Activated CD4-positive, alpha-beta T cell treated with anti-CD3 and anti-CD28 coated beads, Interleukin-2, amount 10 ng/mL, durations not matched to agents 7 days and 5 days (primary cell): ENCODE data around the gene SEC23B. TPM values are rescaled to one million over a fixed set of nuclear protein-coding genes. Genes with fewer than 3 reads are reported as not detected.

Experiments used
- CTCF ChIA-PET: fragments of 350-600 bp; sonication (Branson Sonifier 250); formaldehyde crosslinking; loops from one replicate; lab custom pipeline; 2021; ENCODE audit warnings: antibody characterized with exemption; lab: Charles Lee
- POLR2A ChIA-PET: fragments of 350-600 bp; sonication (Branson Sonifier 250); formaldehyde crosslinking; loops from one replicate; lab custom pipeline; 2021; ENCODE audit warnings: antibody characterized with exemption; lab: Charles Lee
- DNase-seq: peaks from one replicate; pipeline ENCODE4 v3.0.0-alpha.2; 2020
- H3K27ac Mint-ChIP-seq: one replicate; pipeline ENCODE4 v1.8.0; 2021; ENCODE audit warnings: mild to moderate bottlenecking, moderate library complexity, mixed read lengths
- H3K27me3 Mint-ChIP-seq: one replicate; pipeline ENCODE4 v1.8.0; 2021; ENCODE audit warnings: mixed read lengths
- H3K36me3 Mint-ChIP-seq: one replicate; pipeline ENCODE4 v1.8.0; 2021; ENCODE audit warnings: low read depth, mixed read lengths
- H3K4me1 Mint-ChIP-seq: one replicate; pipeline ENCODE4 v1.8.0; 2021; ENCODE audit warnings: mixed read lengths
- H3K4me3 Mint-ChIP-seq: one replicate; pipeline ENCODE4 v1.8.0; 2021; ENCODE audit warnings: mild to moderate bottlenecking, moderate library complexity, mixed read lengths
- H3K9me3 Mint-ChIP-seq: one replicate; pipeline ENCODE4 v1.8.0; 2021; ENCODE audit warnings: mixed read lengths
- total RNA-seq, 2 experiments: library from RNA; stranded (reverse); gene quantifications; one replicate each; pipeline ENCODE4 v1.2.3, GENCODE V29; 2021

Gene SEC23B
- 10 to 100 TPM; 65.8 to 69.6 TPM for total RNA-seq

DNA sequence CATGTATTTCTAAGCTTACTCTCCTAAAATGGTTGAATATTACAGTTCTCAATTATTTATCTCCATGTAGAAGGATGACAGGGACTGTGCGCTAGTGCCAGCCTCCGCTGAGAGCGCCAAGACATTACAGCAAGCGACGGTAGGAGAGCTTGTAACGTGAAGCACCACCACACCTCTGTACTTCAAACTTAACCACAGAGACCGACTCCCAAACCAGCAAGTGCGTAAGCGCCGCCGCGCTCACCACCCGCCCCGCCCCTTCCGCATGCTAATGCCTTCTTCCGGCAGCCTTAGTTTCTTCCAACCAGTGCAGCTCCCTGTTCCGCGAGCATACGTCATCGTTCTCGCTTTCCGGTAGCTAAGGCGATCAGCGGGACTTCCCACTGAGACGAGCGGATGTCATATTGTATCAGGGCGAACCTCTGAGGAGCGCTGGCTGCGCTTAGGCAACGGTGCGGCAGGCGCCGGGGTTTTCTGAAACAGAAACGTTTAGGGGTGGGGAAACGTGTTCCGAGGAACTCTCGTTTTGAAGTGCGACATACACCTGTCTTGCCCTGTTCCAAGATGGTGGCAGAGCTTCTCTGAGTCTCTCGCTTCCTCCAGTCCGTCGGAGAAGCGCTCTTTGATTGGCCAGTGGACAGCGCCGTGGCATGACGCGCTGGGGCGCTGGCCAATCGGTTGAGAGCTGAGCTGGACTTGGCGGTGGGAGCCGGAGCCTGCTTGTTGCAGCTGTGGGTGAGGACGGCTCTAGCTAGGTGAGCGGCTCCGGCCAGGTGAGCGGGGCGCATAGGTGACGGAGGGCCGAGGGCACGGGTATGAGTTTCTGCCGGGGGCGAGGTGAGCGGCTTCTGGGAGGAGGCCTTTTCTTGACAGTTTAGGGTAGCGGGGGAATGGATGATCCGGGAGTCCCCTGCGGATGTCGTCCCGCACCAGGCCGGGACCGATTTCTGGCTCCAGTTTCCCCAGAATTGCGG lies at the start of gene SEC23B:
Gene SEC23B, plus strand, starts transcription at position 723 of the 974 bp plus-strand sequence. CDS start 2,896 bp downstream, outside the sequence.
- H3K4me1 Mint-ChIP-seq: peaks cover 52% of the 10 kb centered on the region
- H3K27ac Mint-ChIP-seq: peak within 1 kb of the TSS; percentile 100
- DNase-seq: peak; percentile 98
- ChIA-PET POLR2A (interaction anchor here (0.8 to 1.0 kb wide), 4 partner anchors 10 to 219 kb away, joined by 3 to 5 read pairs (median 3); partner anchors contain the start of genes DZANK1, POLR3F, RBBP9 and ZNF133), CTCF (interaction anchor here (1.1 to 4.2 kb wide), 4 partner anchors 10 to 56 kb away, joined by 3 to 29 read pairs (median 4); partner anchors contain the start of gene RBBP9)
- no peaks in the 10 kb centered on the region for H3K9me3 Mint-ChIP-seq
- peaks cover 32% of the 10 kb centered on the region for H3K36me3 Mint-ChIP-seq
- H3K27me3 Mint-ChIP-seq: no peaks in the 10 kb centered on the region
- peak within 1 kb of the TSS; percentile 100 for H3K4me3 Mint-ChIP-seq

DNA sequence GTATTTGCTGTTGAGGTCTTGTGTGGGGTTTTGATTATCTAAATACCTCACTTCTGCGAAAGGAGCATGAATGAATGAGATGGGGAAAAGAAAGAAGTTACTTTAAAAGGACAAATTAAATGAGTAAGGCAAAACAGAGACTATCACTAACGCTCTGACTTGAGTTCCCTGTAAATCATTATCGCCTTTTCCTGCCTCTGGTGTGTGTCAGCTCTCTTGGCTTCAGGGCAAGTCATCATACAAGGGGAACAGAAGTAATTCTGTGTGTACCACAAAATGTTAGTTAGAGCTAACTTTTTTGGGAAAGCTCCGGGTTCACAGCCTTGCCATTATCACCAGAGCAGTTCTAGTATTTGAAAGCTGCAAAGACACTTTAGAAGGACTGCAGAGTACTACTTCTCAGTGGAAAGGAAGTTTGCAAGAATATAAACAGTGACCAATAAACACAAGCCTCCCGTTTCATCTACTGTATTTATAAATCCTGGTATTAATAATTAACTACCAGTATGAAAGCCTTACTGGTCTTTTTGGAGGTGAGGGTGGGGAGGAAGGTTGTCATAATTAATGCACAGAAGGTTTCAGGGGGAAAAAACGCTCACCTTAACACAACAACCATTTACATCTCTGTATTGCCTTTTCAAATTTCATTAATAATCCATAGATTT lies 42.1 kb upstream of the SEC23B start:
- peak overlapping the region; percentile 88 for H3K4me3 Mint-ChIP-seq
- CTCF ChIA-PET: interaction anchor here (0.7 kb wide), 1 partner anchor 53 kb away, joined by 3 read pairs; no protein-coding TSS in a partner anchor
- H3K36me3 Mint-ChIP-seq: peaks cover 3% of the 10 kb centered on the region
- no peaks in the 10 kb centered on the region for H3K9me3 Mint-ChIP-seq
- no peak for DNase-seq
- POLR2A ChIA-PET: no interaction called here
- no peak overlapping the region for H3K27ac Mint-ChIP-seq
- H3K4me1 Mint-ChIP-seq: peaks cover 26% of the 10 kb centered on the region
- H3K27me3 Mint-ChIP-seq: no peaks in the 10 kb centered on the region

DNA sequence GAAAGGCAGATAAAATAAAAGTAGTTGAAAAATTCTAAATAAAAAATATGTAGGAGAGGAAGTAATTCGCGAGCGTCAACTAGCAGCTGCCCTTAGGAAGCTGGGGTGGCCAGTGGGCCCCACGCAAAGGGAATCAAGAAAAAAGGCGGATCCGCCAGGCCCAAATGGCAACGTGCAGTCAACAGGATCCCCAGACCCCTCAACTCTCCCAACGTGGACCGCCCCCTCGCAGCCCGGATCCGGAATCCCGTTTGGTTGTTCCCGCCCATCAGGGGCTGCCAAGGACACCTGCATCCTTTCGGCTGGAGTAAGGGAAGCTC lies 41.2 kb upstream of the SEC23B start:
- peak overlapping the region; percentile 92 for H3K27ac Mint-ChIP-seq
- POLR2A ChIA-PET: interaction anchor here (1.1 kb wide), 1 partner anchor 41 kb away, joined by 3 read pairs; no protein-coding TSS in a partner anchor
- DNase-seq: no peak
- peaks cover 6% of the 10 kb centered on the region for H3K36me3 Mint-ChIP-seq
- CTCF ChIA-PET: interaction anchor here (0.7 to 1.3 kb wide), 2 partner anchors 31 to 178 kb away, joined by 3 to 6 read pairs; partner anchors contain the start of genes RBBP9 and ZNF133
- H3K27me3 Mint-ChIP-seq: no peaks in the 10 kb centered on the region
- H3K9me3 Mint-ChIP-seq: no peaks in the 10 kb centered on the region
- peaks cover 26% of the 10 kb centered on the region for H3K4me1 Mint-ChIP-seq
- H3K4me3 Mint-ChIP-seq: peak overlapping the region; percentile 88

DNA sequence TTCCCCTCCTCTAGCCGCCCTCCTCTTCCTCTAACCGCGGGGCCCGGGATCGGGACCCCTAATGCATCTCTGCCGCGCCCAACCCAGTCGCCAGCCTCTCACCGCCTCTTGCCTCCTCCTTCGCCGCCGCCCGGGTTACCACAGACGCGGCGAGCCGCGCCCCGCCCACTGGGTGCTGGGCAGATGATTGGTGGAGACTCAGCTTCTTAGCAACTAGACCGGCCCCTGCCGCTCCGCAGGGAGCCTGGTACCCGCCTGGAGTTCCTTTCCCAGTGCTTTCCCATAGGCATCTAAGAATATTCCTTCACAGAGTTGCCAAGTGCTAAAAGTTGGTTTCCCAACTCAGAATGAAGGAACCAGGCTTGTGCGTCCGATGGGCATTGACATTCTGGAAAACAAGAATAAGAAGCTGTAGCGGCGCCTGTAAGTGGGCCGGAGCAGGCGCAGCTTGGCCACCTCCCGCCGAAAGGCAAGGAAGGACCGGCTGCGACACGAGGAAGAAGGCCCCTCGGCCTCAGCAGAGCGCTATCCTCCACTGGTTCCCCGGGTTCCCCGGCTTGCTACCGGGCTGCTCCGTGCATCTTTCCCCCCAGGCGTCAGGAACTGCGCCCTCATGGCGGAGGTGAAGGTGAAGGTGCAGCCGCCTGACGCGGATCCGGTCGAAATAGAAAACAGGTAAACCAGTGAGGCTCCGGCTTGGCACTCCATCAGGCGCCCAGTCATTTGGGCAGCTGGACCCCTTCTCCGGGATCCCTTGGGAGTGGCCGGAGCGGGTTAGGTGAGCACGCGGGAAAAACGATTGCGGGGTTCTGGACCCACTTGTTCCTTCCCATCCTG lies 40.6 kb upstream of the SEC23B start, which contains the start of the genes DZANK1 and POLR3F:
Gene DZANK1, minus strand, starts transcription at position 137 of the 837 bp plus-strand sequence. CDS start 1,672 bp downstream, outside the sequence.
Gene POLR3F, plus strand, starts transcription at position 497 of the 837 bp plus-strand sequence. Its CDS starts 117 bp downstream, at position 614.
- DNase-seq: peak; percentile 95
- Mint-ChIP-seq H3K27ac (peak within 1 kb of the TSS; percentile 92), H3K36me3 (peaks cover 7% of the 10 kb centered on the region), H3K4me1 (peaks cover 26% of the 10 kb centered on the region), H3K4me3 (peak within 1 kb of the TSS; percentile 88), H3K27me3 (no peaks in the 10 kb centered on the region), H3K9me3 (no peaks in the 10 kb centered on the region)
- CTCF ChIA-PET: interaction anchor here (0.5 to 1.3 kb wide), 4 partner anchors 9 to 178 kb away, joined by 3 to 6 read pairs (median 4); partner anchors contain the start of genes RBBP9 and ZNF133
- POLR2A ChIA-PET: interaction anchor here (1.1 kb wide), 1 partner anchor 40 kb away, joined by 3 read pairs; no protein-coding TSS in a partner anchor

DNA sequence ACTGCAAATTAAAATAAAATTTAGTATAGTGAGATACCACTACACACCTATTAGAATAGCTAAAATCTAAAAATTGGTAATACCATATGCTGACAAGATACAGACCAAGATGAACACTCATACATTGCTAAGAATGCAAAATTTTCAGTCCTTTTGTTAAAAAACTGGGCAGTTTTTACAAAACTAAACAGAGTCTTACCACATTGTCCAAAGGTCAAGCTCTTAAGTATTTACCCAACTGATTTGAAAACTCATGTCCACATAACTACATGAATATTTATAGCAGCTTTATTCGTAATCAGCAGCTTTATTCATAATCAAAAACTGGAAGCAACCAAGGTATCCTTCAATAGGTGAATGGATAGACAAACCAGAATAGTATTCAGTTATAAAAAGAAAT lies 30.5 kb upstream of the SEC23B start:
- H3K4me1 Mint-ChIP-seq: no peaks in the 10 kb centered on the region
- H3K9me3 Mint-ChIP-seq: no peaks in the 10 kb centered on the region
- H3K36me3 Mint-ChIP-seq: peaks cover 27% of the 10 kb centered on the region
- no peaks in the 10 kb centered on the region for H3K27me3 Mint-ChIP-seq
- H3K4me3 Mint-ChIP-seq: no peak overlapping the region
- ChIA-PET CTCF (interaction anchor here (1.2 kb wide), 1 partner anchor 12 kb away, joined by 3 read pairs; no protein-coding TSS in a partner anchor), POLR2A (no interaction called here)
- no peak overlapping the region for H3K27ac Mint-ChIP-seq
- DNase-seq: no peak

DNA sequence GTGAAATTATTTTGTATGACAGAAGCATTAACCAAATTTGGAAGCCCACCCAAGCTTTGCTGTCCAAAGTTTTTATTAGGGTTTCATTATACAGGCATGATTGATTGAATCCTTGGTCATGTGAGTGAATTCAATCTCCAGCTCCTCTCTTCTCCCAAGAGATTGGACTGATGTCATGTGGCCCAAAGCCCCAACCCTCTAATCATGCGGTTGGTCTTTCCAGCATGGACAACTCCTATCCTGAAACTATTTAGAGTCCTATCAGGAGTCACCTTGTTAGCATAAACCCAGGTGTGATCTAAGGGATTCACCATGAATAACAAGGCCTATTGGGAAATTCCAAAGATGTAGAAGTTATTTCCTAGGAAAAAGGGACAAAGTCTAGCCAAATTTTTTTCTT lies 29.9 kb upstream of the SEC23B start:
- H3K4me1 Mint-ChIP-seq: no peaks in the 10 kb centered on the region
- CTCF ChIA-PET: interaction anchor here (1.2 to 1.8 kb wide), 2 partner anchors 8 to 11 kb away, joined by 3 to 5 read pairs; no protein-coding TSS in a partner anchor
- H3K27ac Mint-ChIP-seq: no peak overlapping the region
- H3K27me3 Mint-ChIP-seq: no peaks in the 10 kb centered on the region
- no peak overlapping the region for H3K4me3 Mint-ChIP-seq
- H3K36me3 Mint-ChIP-seq: peaks cover 31% of the 10 kb centered on the region
- POLR2A ChIA-PET: no interaction called here
- DNase-seq: no peak
- no peaks in the 10 kb centered on the region for H3K9me3 Mint-ChIP-seq

DNA sequence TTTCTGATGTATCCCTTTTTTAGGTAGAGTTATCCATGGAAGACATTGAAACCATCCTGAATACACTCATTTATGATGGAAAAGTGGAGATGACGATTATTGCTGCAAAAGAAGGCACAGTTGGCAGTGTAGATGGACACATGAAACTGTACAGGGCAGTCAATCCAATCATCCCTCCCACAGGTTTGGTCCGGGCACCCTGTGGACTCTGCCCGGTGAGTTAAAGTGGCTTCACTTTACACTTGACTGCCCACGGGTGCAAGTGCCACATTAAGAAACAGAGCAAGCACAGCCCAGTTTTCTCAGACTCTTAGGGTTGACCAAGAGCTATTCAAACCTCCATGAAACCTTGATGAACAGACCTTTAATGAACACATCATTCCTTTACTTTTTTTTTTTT lies 26.1 kb upstream of the SEC23B start:
- DNase-seq: no peak
- ChIA-PET CTCF (interaction anchor here (0.8 kb wide), 1 partner anchor 16 kb away, joined by 3 read pairs; the partner anchor contains the start of gene RBBP9), POLR2A (no interaction called here)
- no peak overlapping the region for H3K27ac Mint-ChIP-seq
- H3K4me1 Mint-ChIP-seq: no peaks in the 10 kb centered on the region
- H3K27me3 Mint-ChIP-seq: no peaks in the 10 kb centered on the region
- no peaks in the 10 kb centered on the region for H3K9me3 Mint-ChIP-seq
- no peak overlapping the region for H3K4me3 Mint-ChIP-seq
- peaks cover 32% of the 10 kb centered on the region for H3K36me3 Mint-ChIP-seq

DNA sequence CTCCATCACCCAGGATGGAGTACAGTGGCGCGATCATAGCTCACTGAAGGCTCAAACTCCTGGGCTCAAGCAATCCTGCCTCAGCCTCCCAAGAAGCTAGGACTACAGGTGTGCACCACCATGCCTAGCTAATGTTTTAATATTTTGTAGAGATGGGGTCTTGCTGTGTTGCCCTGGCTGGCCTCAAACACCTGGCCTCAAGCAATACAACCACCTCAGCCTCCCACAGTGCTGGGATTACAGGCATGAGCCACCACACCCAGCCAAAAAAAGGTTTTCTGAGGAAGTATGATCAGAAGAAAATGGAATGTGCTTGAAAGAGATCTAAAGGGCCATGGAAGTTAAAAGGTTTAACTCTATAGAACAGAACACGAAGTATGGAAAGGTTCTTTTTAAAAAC lies 19.4 kb upstream of the SEC23B start:
- Mint-ChIP-seq H3K27ac (no peak overlapping the region), H3K36me3 (peaks cover 28% of the 10 kb centered on the region), H3K9me3 (no peaks in the 10 kb centered on the region), H3K27me3 (no peaks in the 10 kb centered on the region), H3K4me3 (no peak overlapping the region), H3K4me1 (peaks cover 2% of the 10 kb centered on the region)
- CTCF ChIA-PET: interaction anchor here (1.0 to 1.5 kb wide), 4 partner anchors 12 to 26 kb away, joined by 3 to 5 read pairs (median 4); partner anchors contain the start of gene SEC23B
- no peak for DNase-seq
- POLR2A ChIA-PET: no interaction called here

DNA sequence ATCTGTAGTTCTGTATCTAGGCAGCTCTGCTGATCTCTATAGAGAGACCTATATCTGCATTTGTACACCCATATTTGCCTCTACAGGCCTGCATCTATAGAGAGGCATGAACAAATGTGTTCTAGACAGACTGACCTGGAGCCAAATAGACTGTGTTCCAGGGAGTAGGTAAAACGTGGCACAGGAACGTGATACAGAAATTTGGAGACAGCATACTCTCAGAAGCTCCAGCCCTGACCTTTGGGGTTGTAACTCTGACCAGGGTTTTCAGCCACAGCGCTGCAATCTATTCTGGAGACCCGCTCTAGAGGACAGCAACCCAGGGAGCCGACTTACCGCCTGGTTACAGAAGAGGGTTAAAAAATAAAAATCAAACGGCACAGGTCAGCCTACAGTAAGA lies 11.7 kb upstream of the SEC23B start:
- DNase-seq: no peak
- no peak overlapping the region for H3K27ac Mint-ChIP-seq
- peaks cover 24% of the 10 kb centered on the region for H3K4me1 Mint-ChIP-seq

DNA sequence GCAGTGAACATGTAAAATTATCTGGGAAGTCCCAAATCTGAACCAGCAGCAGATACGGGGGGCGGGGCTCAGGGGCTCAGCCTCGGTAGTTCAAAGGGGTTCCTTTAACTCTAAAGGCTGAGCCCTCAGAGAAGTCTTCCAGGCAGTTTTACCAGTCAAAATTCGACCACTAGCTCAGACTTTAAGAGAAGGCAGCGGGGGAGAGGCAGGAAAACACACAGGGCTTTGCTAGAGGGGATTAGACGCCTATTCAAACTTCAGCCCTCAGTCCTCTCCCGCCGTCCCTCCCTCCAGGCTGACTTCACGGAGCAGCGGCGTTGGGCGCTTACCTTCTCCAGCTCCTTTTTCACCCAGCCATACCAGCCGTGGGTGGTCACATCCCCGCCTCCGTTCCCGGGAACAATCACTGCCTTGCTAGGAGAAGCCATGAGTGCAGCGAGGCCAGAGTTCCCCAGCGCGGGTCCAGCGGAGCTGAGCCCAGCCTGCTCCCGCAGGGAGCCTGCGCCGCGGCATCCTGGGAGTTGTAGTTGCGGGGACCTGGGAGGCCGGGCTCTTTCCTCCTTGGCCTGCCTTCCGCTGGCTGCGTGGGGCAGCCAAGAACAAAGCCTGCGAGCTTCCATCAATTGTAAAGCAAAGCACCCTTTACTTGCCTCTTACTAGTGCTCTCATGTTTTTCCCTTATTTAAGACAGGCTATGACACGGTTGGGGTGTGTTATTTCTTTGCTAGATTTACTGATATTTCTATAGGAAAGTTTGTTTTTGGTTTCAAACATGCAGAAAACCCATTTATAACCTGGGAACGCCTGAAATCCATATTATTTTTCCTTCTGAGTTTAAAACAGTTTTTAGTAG lies 10.8 kb upstream of the SEC23B start, which contains the start of gene RBBP9:
Gene RBBP9, minus strand, starts transcription at position 486 of the 853 bp plus-strand sequence. Its CDS starts 58 bp downstream, at position 428.
- CTCF ChIA-PET: interaction anchor here (0.8 to 3.9 kb wide), 10 partner anchors 10 to 32 kb away, joined by 3 to 29 read pairs (median 4); partner anchors contain the start of genes DZANK1, POLR3F and SEC23B
- H3K27me3 Mint-ChIP-seq: no peaks in the 10 kb centered on the region
- peak within 1 kb of the TSS; percentile 88 for H3K4me3 Mint-ChIP-seq
- peaks cover 8% of the 10 kb centered on the region for H3K36me3 Mint-ChIP-seq
- peaks cover 26% of the 10 kb centered on the region for H3K4me1 Mint-ChIP-seq
- H3K27ac Mint-ChIP-seq: peak within 1 kb of the TSS; percentile 85
- no peaks in the 10 kb centered on the region for H3K9me3 Mint-ChIP-seq
- POLR2A ChIA-PET: interaction anchor here (1.6 kb wide), 1 partner anchor 10 kb away, joined by 5 read pairs; the partner anchor contains the start of gene SEC23B
- DNase-seq: peak; percentile 71

More for the DNA sequence above, 11.7 kb upstream of the SEC23B start:
- H3K4me3 Mint-ChIP-seq: peak overlapping the region; percentile 88
- ChIA-PET POLR2A (interaction anchor here (0.7 kb wide), 1 partner anchor 11 kb away, joined by 3 read pairs; no protein-coding TSS in a partner anchor), CTCF (interaction anchor here (0.8 to 3.9 kb wide), 6 partner anchors 10 to 31 kb away, joined by 3 to 29 read pairs (median 4); partner anchors contain the start of gene SEC23B)
- no peaks in the 10 kb centered on the region for H3K27me3 Mint-ChIP-seq
- no peaks in the 10 kb centered on the region for H3K9me3 Mint-ChIP-seq
- H3K36me3 Mint-ChIP-seq: peaks cover 10% of the 10 kb centered on the region
